Measurements from ENCODE around the gene TUBB4A.

DNA sequence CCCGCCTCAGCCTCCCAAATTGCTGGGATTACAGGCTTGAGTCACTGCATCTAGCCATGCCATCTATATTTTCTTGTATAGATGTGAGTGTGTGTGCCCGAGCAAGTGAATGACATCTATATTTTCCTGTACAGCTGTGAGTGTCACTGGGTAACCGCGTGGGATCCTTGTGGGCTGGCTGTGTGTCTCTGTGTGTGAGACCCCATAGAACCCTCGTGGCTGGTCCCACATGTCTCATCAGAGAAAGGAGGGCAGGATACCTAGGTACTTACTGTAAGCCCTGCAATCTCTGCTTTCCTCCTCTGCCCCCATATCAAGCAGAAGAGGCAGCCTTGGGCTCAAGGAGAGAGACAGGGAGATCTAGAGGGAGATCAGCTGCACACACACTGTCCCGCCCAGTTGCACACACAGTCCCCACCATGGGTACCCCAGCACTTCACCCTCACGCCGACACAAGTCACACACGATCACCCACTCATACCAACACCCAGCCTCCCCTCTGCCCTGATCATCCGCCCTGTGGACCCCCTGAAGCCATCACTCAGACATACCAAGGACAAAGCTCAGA is 21.2 kb downstream of the TUBB4A start:
- TF ChIP-seq CSDC2 (CRISPR knock-in tag; IDR thresholded peaks at IDR 0.05), result no peak
- no peak for TF ChIP-seq CREB5 (CRISPR knock-in tag; IDR thresholded peaks at IDR 0.05; ENCODE audit: low read depth)
- TF ChIP-seq RARB (CRISPR knock-in tag; IDR thresholded peaks at IDR 0.05), result no peak
- no peak for TF ChIP-seq ARNTL (CRISPR knock-in tag; IDR thresholded peaks at IDR 0.05; ENCODE audit: borderline replicate concordance, low read depth)
- TF ChIP-seq ZNF565 (CRISPR knock-in tag; conservative IDR thresholded peaks at IDR 0.05; ENCODE audit: low read depth), result no peak
- no peak for TF ChIP-seq GLIS3 (CRISPR knock-in tag; IDR thresholded peaks at IDR 0.05)
- TF ChIP-seq ZFP30 (CRISPR knock-in tag; IDR thresholded peaks at IDR 0.05), result no peak
- no peak for TF ChIP-seq TOX (CRISPR knock-in tag; IDR thresholded peaks at IDR 0.05; ENCODE audit: borderline replicate concordance)
- no peak for TF ChIP-seq ZNF70 (CRISPR knock-in tag; IDR thresholded peaks at IDR 0.05)
- TF ChIP-seq ZC3H10 (CRISPR knock-in tag; IDR thresholded peaks at IDR 0.05), result no peak

Data from SK-N-SH treated with all-trans-retinoic acid at 6 μM for 48 hours (cell line).